Calu3 (cell line): ENCODE measurements around the gene NAGLU. TPM values are rescaled to one million over a fixed set of nuclear protein-coding genes. Genes with fewer than 3 reads are reported as not detected.

ENCODE experiments used
- BruUV-seq: library from RNA; stranded (reverse); fragments of 400-500 nt; replicated peaks from 2 replicates; lab custom pipeline; 2021; lab: Mats Ljungman, UMichigan
- CTCF ChIA-PET: fragments of 300-600 bp; sonication (Branson Sonifier 250); formaldehyde crosslinking; loops from one replicate; lab custom pipeline; 2022; ENCODE audit warnings: antibody characterized with exemption; lab: Charles Lee
- DNase-seq: peaks from one replicate; pipeline ENCODE4 v3.0.0; 2022
- H3K27ac Mint-ChIP-seq: one replicate; pipeline ENCODE4 v1.8.0; 2022; ENCODE audit warnings: mixed read lengths; ENCODE audit not compliant: unreplicated experiment
- H3K27me3 Mint-ChIP-seq: one replicate; pipeline ENCODE4 v1.8.0; 2022; ENCODE audit warnings: mixed read lengths; ENCODE audit not compliant: unreplicated experiment
- H3K36me3 Mint-ChIP-seq: one replicate; pipeline ENCODE4 v1.8.0; 2022; ENCODE audit warnings: mild to moderate bottlenecking, moderate library complexity, mixed read lengths; ENCODE audit not compliant: insufficient read depth, unreplicated experiment
- H3K4me1 Mint-ChIP-seq: one replicate; pipeline ENCODE4 v1.8.0; 2022; ENCODE audit warnings: mild to moderate bottlenecking, low read depth, mixed read lengths; ENCODE audit not compliant: unreplicated experiment
- H3K4me3 Mint-ChIP-seq: one replicate; pipeline ENCODE4 v1.8.0; 2022; ENCODE audit warnings: mild to moderate bottlenecking, low read depth, moderate library complexity, mixed read lengths; ENCODE audit not compliant: unreplicated experiment
- H3K9me3 Mint-ChIP-seq: one replicate; pipeline ENCODE4 v1.8.0; 2022; ENCODE audit warnings: low read depth, mixed read lengths; ENCODE audit not compliant: unreplicated experiment
- intact Hi-C: fragments of 100-400 bp; cut with micrococcal nuclease; formaldehyde crosslinking; loops from one replicate; pipeline ENCODE4 v1.10.0; 2022; ENCODE audit not compliant: unreplicated experiment
- total RNA-seq: library from RNA; stranded (reverse); gene quantifications from 2 replicates; pipeline ENCODE4 v1.2.3, GENCODE V29; 2022
- TF ChIP-seq, protein P1 (sequence below): fragments of 200-600 bp; IDR thresholded peaks from one replicate; pipeline ENCODE4 v1.8.0; 2022; ENCODE audit warnings: antibody characterized with exemption; ENCODE audit not compliant: unreplicated experiment

Gene NAGLU
- total RNA-seq, 1 experiment from 2014 or later: 53.8 TPM

- DNase-seq: no peak
- TF ChIP-seq, protein P1, sequence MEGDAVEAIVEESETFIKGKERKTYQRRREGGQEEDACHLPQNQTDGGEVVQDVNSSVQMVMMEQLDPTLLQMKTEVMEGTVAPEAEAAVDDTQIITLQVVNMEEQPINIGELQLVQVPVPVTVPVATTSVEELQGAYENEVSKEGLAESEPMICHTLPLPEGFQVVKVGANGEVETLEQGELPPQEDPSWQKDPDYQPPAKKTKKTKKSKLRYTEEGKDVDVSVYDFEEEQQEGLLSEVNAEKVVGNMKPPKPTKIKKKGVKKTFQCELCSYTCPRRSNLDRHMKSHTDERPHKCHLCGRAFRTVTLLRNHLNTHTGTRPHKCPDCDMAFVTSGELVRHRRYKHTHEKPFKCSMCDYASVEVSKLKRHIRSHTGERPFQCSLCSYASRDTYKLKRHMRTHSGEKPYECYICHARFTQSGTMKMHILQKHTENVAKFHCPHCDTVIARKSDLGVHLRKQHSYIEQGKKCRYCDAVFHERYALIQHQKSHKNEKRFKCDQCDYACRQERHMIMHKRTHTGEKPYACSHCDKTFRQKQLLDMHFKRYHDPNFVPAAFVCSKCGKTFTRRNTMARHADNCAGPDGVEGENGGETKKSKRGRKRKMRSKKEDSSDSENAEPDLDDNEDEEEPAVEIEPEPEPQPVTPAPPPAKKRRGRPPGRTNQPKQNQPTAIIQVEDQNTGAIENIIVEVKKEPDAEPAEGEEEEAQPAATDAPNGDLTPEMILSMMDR: no peak
- H3K4me1 Mint-ChIP-seq: peaks cover 53% of the 10 kb centered on the region
- peak overlapping the region; percentile 69 for H3K27ac Mint-ChIP-seq
- intact Hi-C loops: no loop called here
- peaks cover 58% of the 10 kb centered on the region for H3K36me3 Mint-ChIP-seq
- TSS peak; percentile 93 for BruUV-seq
- peak overlapping the region; percentile 94 for H3K4me3 Mint-ChIP-seq
- CTCF ChIA-PET: interaction anchor here (0.7 to 2.9 kb wide), 7 partner anchors 8 to 228 kb away, joined by 3 to 11 read pairs (median 3); partner anchors contain the start of gene TUBG2
- no peaks in the 10 kb centered on the region for H3K9me3 Mint-ChIP-seq
- H3K27me3 Mint-ChIP-seq: no peaks in the 10 kb centered on the region
Observed at GRCh38 chr17:42535155-42536047, 640 bp upstream of the NAGLU start.

GRCh38 chr17:42536372-42537155, 523 bp downstream of the NAGLU start:
- CTCF ChIA-PET: interaction anchor here (0.7 to 2.9 kb wide), 9 partner anchors 9 to 635 kb away, joined by 3 to 11 read pairs (median 3); partner anchors contain the start of gene TUBG2
- intact Hi-C loops: no loop called here
- peak; percentile 93 for DNase-seq
- Mint-ChIP-seq H3K27me3 (no peaks in the 10 kb centered on the region), H3K9me3 (no peaks in the 10 kb centered on the region), H3K4me1 (peaks cover 53% of the 10 kb centered on the region), H3K4me3 (peak overlapping the region; percentile 94), H3K27ac (peak overlapping the region; percentile 55), H3K36me3 (peaks cover 65% of the 10 kb centered on the region)
- BruUV-seq: no TSS peak
- TF ChIP-seq, protein P1: no peak

GRCh38 chr17:42537156-42537805, 1.2 kb downstream of the NAGLU start:
- peaks cover 51% of the 10 kb centered on the region for H3K4me1 Mint-ChIP-seq
- H3K9me3 Mint-ChIP-seq: no peaks in the 10 kb centered on the region
- peaks cover 65% of the 10 kb centered on the region for H3K36me3 Mint-ChIP-seq
- no peak for DNase-seq
- H3K27ac Mint-ChIP-seq: peak overlapping the region; percentile 55
- CTCF ChIA-PET: interaction anchor here (0.6 to 2.9 kb wide), 4 partner anchors 10 to 18 kb away, joined by 3 to 11 read pairs (median 6); no protein-coding TSS in a partner anchor
- TF ChIP-seq, protein P1: no peak
- no peaks in the 10 kb centered on the region for H3K27me3 Mint-ChIP-seq
- no TSS peak for BruUV-seq
- peak overlapping the region; percentile 94 for H3K4me3 Mint-ChIP-seq
- intact Hi-C loops: no loop called here
